Stimulated activated naive CD8-positive, alpha-beta T cell treated with anti-CD3 and anti-CD28 coated beads, Interleukin-15, Interleukin-2, amounts not matched to agents 100 U/mL and 50 U/mL, for 24 hours (primary cell): ENCODE results near the gene ATXN1L.
"Not testable (repeated sequence)": the region's sequence is repeated elsewhere in the genome, so short reads cannot be mapped to it uniquely, and the experiment has no call there.

Experiments used
- ATAC-seq: fragments of 150-1000 bp; cut with Tn5 transposase; one replicate; pipeline ENCODE4 v1.10.0; 2021
- DNase-seq: peaks from one replicate; pipeline ENCODE4 v3.0.0; 2021

Gene ATXN1L

GRCh38 chr16:71845639-71846430, at the start of gene ATXN1L:
TSS of gene ATXN1L (plus strand) at chr16:71845976. CDS start at chr16:71849741, 3,765 bp downstream.
- ATAC-seq = peak; percentile 95
- peak; percentile 96 for DNase-seq

GRCh38 chr16:71796501-71797097, 49.2 kb upstream of the ATXN1L start:
- no peak for DNase-seq
- no peak for ATAC-seq

- no peak for ATAC-seq
- no peak for DNase-seq
Measured at GRCh38 chr16:71803305-71803690, 42.5 kb upstream of the ATXN1L start.

GRCh38 chr16:71807905-71808592, 37.7 kb upstream of the ATXN1L start:
- DNase-seq = peak; percentile 63

GRCh38 chr16:71808593-71809459, 37.0 kb upstream of the ATXN1L start, which contains the start of gene AP1G1:
TSS of gene AP1G1 (minus strand) at chr16:71808834. CDS start at chr16:71789479, 19,355 bp downstream.
- peak; percentile 96 for ATAC-seq
- DNase-seq = peak; percentile 90

More at GRCh38 chr16:71807905-71808592, 37.7 kb upstream of the ATXN1L start:
- ATAC-seq = peak; percentile 39

GRCh38 chr16:71810155-71810530, 35.6 kb upstream of the ATXN1L start:
- not testable (repeated sequence) for ATAC-seq, DNase-seq

- ATAC-seq (no peak), DNase-seq (no peak)
Measured at GRCh38 chr16:71811261-71811803, 34.4 kb upstream of the ATXN1L start.

- ATAC-seq, DNase-seq: not testable (repeated sequence)
Measured at GRCh38 chr16:71817155-71817500, 28.6 kb upstream of the ATXN1L start.

GRCh38 chr16:71826533-71827017, 19.2 kb upstream of the ATXN1L start:
- no peak for DNase-seq
- ATAC-seq = no peak

- DNase-seq = no peak
- ATAC-seq = no peak
Measured at GRCh38 chr16:71830359-71830758, 15.4 kb upstream of the ATXN1L start.

- not testable (repeated sequence) for DNase-seq, ATAC-seq
Measured at GRCh38 chr16:71831698-71832097, 14.1 kb upstream of the ATXN1L start.

GRCh38 chr16:71832112-71832511, 13.7 kb upstream of the ATXN1L start:
- not testable (repeated sequence) for DNase-seq, ATAC-seq

- no peak for ATAC-seq
Measured at GRCh38 chr16:71834291-71834690, 11.5 kb upstream of the ATXN1L start.

GRCh38 chr16:71837150-71837549, 8.6 kb upstream of the ATXN1L start:
- no peak for ATAC-seq
- no peak for DNase-seq

More at GRCh38 chr16:71834291-71834690, 11.5 kb upstream of the ATXN1L start:
- DNase-seq = no peak

GRCh38 chr16:71840052-71840451, 5.7 kb upstream of the ATXN1L start:
- no peak for ATAC-seq
- DNase-seq = no peak

- DNase-seq = no peak
Measured at GRCh38 chr16:71843572-71843971, 2.2 kb upstream of the ATXN1L start.

GRCh38 chr16:71846431-71846830, 655 bp downstream of the ATXN1L start:
- peak; percentile 21 for DNase-seq
- ATAC-seq = no peak

More at GRCh38 chr16:71843572-71843971, 2.2 kb upstream of the ATXN1L start:
- no peak for ATAC-seq

- no peak for DNase-seq
- no peak for ATAC-seq
Measured at GRCh38 chr16:71847096-71847495, 1.3 kb downstream of the ATXN1L start.

- ATAC-seq (no peak), DNase-seq (no peak)
Measured at GRCh38 chr16:71848622-71849021, 2.8 kb downstream of the ATXN1L start.

GRCh38 chr16:71851746-71852145, 6.0 kb downstream of the ATXN1L start:
- ATAC-seq = no peak
- no peak for DNase-seq

GRCh38 chr16:71852158-71852557, 6.4 kb downstream of the ATXN1L start:
- no peak for ATAC-seq

More at GRCh38 chr16:71852158-71852557, 6.4 kb downstream of the ATXN1L start:
- DNase-seq = no peak
